ENCODE results near the gene DISP3. TPM values are rescaled to one million over a fixed set of nuclear protein-coding genes. Genes with fewer than 3 reads are reported as not detected.

The DISP3 gene
- total and polyA plus RNA-seq, 9 of the 15 experiments (the other 6 are each of a cell fraction or from before 2014, with no cell fraction given), result 0.03 to 0.19 (median 0.15) TPM; not detected in 5

DNA sequence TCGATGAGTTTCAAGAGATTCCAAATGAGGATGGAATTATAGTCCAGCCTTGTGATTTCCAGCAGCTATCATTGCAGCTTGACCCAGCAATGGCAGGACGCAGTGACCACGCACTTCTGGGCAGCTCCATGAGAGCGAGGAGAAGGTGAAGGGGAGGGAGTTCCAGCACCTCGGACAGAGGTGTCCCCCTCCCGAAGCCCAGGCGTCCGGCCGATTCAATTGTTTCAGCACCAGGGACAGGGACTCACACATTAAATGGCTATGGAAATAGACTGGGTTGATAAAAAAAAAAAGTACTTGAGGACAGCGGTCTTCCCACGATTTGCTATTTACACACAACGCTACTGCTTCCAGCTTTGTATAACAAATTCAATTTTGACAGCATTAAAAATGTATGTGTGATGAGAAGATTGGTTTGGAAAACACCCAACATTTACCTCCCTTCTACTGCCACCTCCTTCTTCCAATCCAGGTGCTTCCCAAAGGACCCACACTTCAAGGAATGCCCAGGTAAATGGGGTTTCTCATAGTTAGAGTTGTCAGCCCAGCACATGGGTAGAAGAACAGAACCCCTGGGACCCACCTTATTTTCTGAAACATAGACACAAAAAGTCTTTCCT, 71.8 kb downstream of the DISP3 start (continued):
- TF ChIP-seq ZNF561 (CRISPR knock-in tag; conservative IDR thresholded peaks at IDR 0.05) (no peak), ZNF121 (CRISPR knock-in tag; conservative IDR thresholded peaks at IDR 0.05) (no peak), PHB (CRISPR knock-in tag; IDR thresholded peaks at IDR 0.05) (no peak), SUPT5H (IDR thresholded peaks at IDR 0.05) (no peak), NR2C1 (IDR thresholded peaks at IDR 0.05) (no peak), NR2C1 (tag; IDR thresholded peaks at IDR 0.05) (peak; percentile 58; the same call in 1 of the 2 replicates), ZNF668 (CRISPR knock-in tag; IDR thresholded peaks at IDR 0.05) (peak; percentile 85), CEBPG (CRISPR knock-in tag; IDR thresholded peaks at IDR 0.05) (peak; percentile 61), CEBPG (tag; conservative IDR thresholded peaks at IDR 0.05 in 1 of 2, IDR thresholded peaks at IDR 0.05 in 1 of 2) (no peak), ZNF740 (CRISPR knock-in tag; IDR thresholded peaks at IDR 0.05) (peak; percentile 85), ZNF740 (tag; IDR thresholded peaks at IDR 0.05) (no peak; a peak in 1 of 4 replicates), NFIX (CRISPR knock-in tag; IDR thresholded peaks at IDR 0.05; ENCODE audit: low read depth) (no peak), RUNX1 (IDR thresholded peaks at IDR 0.05; ENCODE audit: low read depth) (no peak), ZNF239 (CRISPR knock-in tag; IDR thresholded peaks at IDR 0.05) (no peak; the same call in 1 of the 2 replicates), TAF15 (IDR thresholded peaks at IDR 0.05; ENCODE audit: low read depth, low read length) (no peak), ARID2 (IDR thresholded peaks at IDR 0.05) (no peak), ZNF324 (CRISPR knock-in tag; IDR thresholded peaks at IDR 0.05) (no peak), ZNF384 (IDR thresholded peaks at IDR 0.05; ENCODE audit: low read depth, low read length) (peak; percentile 82), ZBTB26 (CRISPR knock-in tag; IDR thresholded peaks at IDR 0.05) (no peak), IRF2 (CRISPR knock-in tag; IDR thresholded peaks at IDR 0.05) (peak; percentile 88), RB1 (IDR thresholded peaks at IDR 0.05; ENCODE audit: low read depth) (no peak), PHF21A (IDR thresholded peaks at IDR 0.05; ENCODE audit: borderline replicate concordance, low read depth) (no peak), PPARD (CRISPR knock-in tag; IDR thresholded peaks at IDR 0.05) (no peak), MTA3 (IDR thresholded peaks at IDR 0.05; ENCODE audit: borderline replicate concordance) (no peak), KDM1A (IDR thresholded peaks at IDR 0.05) (no peak), POLR2B (IDR thresholded peaks at IDR 0.05; ENCODE audit: low read depth, partially characterized antibody) (no peak), ZNF124 (CRISPR knock-in tag; IDR thresholded peaks at IDR 0.05) (no peak)
- TF ChIP-seq, protein P1, sequence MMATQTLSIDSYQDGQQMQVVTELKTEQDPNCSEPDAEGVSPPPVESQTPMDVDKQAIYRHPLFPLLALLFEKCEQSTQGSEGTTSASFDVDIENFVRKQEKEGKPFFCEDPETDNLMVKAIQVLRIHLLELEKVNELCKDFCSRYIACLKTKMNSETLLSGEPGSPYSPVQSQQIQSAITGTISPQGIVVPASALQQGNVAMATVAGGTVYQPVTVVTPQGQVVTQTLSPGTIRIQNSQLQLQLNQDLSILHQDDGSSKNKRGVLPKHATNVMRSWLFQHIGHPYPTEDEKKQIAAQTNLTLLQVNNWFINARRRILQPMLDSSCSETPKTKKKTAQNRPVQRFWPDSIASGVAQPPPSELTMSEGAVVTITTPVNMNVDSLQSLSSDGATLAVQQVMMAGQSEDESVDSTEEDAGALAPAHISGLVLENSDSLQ (IDR thresholded peaks at IDR 0.05), result no peak
- TF ChIP-seq, protein P2, sequence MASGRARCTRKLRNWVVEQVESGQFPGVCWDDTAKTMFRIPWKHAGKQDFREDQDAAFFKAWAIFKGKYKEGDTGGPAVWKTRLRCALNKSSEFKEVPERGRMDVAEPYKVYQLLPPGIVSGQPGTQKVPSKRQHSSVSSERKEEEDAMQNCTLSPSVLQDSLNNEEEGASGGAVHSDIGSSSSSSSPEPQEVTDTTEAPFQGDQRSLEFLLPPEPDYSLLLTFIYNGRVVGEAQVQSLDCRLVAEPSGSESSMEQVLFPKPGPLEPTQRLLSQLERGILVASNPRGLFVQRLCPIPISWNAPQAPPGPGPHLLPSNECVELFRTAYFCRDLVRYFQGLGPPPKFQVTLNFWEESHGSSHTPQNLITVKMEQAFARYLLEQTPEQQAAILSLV (tag; IDR thresholded peaks at IDR 0.05), result 0 out of 2 replicates have a peak, but pooled peaks have one; percentile 38
